Measurements from ENCODE around the gene KCNN1. TPM values are rescaled to one million over a fixed set of nuclear protein-coding genes. Genes with fewer than 3 reads are reported as not detected.
A peak's percentile ranks its signal among the peaks of the same experiment; 100 is the strongest.

Gene KCNN1
- total and polyA plus RNA-seq, 2 of the 13 experiments (the other 11 are each of a cell fraction or from before 2014, with no cell fraction given), result 0.04 TPM; not detected in 1

DNA sequence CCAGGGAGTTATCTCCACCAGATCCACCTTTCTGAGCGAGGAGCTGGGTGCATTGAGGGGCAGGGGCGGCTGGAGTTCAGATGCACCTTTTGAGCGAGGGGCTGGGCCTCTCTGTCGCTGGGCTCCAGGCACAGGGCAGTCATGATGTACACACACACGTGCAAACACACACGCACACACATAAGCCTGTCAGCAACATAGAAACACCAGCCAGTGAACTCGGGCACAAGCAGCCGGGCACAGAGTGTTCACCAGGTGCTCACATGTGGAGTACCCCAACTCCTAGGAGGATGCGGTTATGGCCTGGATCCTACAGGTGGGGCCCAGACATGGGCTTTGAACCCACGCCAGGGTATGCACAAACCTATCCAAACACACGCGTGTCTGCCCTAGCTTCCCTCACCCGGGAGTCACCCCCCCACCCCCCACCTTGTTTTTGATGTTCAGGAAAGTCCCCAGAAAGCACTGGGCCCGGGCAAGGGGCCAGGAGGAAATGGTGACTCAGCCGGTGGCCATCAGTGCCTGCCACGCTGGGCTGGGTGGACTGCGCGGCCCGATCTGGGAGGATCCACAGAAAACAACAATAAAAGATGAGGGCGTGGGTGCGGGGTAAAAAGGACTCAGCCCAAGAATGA lies 54.3 kb downstream of the KCNN1 start (continued):
- no peak for TF ChIP-seq ELF4 (CRISPR knock-in tag; IDR thresholded peaks at IDR 0.05; ENCODE audit: borderline replicate concordance)
- no peak for TF ChIP-seq BRCA1 (CRISPR knock-in tag; IDR thresholded peaks at IDR 0.05)
- no peak for TF ChIP-seq ZFP82 (CRISPR knock-in tag; IDR thresholded peaks at IDR 0.05; ENCODE audit: borderline replicate concordance)
- TF ChIP-seq ZNF703 (CRISPR knock-in tag; IDR thresholded peaks at IDR 0.05; ENCODE audit: borderline replicate concordance), result no peak
- no peak for TF ChIP-seq ZBTB44 (CRISPR knock-in tag; IDR thresholded peaks at IDR 0.05)
- TF ChIP-seq, protein P1, sequence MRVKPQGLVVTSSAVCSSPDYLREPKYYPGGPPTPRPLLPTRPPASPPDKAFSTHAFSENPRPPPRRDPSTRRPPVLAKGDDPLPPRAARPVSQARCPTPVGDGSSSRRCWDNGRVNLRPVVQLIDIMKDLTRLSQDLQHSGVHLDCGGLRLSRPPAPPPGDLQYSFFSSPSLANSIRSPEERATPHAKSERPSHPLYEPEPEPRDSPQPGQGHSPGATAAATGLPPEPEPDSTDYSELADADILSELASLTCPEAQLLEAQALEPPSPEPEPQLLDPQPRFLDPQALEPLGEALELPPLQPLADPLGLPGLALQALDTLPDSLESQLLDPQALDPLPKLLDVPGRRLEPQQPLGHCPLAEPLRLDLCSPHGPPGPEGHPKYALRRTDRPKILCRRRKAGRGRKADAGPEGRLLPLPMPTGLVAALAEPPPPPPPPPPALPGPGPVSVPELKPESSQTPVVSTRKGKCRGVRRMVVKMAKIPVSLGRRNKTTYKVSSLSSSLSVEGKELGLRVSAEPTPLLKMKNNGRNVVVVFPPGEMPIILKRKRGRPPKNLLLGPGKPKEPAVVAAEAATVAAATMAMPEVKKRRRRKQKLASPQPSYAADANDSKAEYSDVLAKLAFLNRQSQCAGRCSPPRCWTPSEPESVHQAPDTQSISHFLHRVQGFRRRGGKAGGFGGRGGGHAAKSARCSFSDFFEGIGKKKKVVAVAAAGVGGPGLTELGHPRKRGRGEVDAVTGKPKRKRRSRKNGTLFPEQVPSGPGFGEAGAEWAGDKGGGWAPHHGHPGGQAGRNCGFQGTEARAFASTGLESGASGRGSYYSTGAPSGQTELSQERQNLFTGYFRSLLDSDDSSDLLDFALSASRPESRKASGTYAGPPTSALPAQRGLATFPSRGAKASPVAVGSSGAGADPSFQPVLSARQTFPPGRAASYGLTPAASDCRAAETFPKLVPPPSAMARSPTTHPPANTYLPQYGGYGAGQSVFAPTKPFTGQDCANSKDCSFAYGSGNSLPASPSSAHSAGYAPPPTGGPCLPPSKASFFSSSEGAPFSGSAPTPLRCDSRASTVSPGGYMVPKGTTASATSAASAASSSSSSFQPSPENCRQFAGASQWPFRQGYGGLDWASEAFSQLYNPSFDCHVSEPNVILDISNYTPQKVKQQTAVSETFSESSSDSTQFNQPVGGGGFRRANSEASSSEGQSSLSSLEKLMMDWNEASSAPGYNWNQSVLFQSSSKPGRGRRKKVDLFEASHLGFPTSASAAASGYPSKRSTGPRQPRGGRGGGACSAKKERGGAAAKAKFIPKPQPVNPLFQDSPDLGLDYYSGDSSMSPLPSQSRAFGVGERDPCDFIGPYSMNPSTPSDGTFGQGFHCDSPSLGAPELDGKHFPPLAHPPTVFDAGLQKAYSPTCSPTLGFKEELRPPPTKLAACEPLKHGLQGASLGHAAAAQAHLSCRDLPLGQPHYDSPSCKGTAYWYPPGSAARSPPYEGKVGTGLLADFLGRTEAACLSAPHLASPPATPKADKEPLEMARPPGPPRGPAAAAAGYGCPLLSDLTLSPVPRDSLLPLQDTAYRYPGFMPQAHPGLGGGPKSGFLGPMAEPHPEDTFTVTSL (CRISPR knock-in tag; IDR thresholded peaks at IDR 0.05; ENCODE audit: borderline replicate concordance), result no peak
- no peak for TF ChIP-seq RBM39 (IDR thresholded peaks at IDR 0.05; ENCODE audit: low read depth, low read length, poor library complexity, severe bottlenecking)
- no peak for TF ChIP-seq ZNF350 (CRISPR knock-in tag; IDR thresholded peaks at IDR 0.05; ENCODE audit: borderline replicate concordance, low read depth)
- no peak for TF ChIP-seq ZNF180 (CRISPR knock-in tag; IDR thresholded peaks at IDR 0.05; ENCODE audit: borderline replicate concordance, low read depth)
- TF ChIP-seq, protein P2, sequence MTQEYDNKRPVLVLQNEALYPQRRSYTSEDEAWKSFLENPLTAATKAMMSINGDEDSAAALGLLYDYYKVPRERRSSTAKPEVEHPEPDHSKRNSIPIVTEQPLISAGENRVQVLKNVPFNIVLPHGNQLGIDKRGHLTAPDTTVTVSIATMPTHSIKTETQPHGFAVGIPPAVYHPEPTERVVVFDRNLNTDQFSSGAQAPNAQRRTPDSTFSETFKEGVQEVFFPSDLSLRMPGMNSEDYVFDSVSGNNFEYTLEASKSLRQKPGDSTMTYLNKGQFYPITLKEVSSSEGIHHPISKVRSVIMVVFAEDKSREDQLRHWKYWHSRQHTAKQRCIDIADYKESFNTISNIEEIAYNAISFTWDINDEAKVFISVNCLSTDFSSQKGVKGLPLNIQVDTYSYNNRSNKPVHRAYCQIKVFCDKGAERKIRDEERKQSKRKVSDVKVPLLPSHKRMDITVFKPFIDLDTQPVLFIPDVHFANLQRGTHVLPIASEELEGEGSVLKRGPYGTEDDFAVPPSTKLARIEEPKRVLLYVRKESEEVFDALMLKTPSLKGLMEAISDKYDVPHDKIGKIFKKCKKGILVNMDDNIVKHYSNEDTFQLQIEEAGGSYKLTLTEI (CRISPR knock-in tag; conservative IDR thresholded peaks at IDR 0.05), result no peak
- TF ChIP-seq TCF7 (IDR thresholded peaks at IDR 0.05; ENCODE audit: low read depth), result 0 out of 2 replicates have a peak, but pooled peaks have one; percentile 23
- no peak for TF ChIP-seq ASH2L (IDR thresholded peaks at IDR 0.05; ENCODE audit: insufficient read length, low read depth, low read length)
